ENCODE measurements around the gene MEX3C. TPM values are rescaled to one million over a fixed set of nuclear protein-coding genes. Genes with fewer than 3 reads are reported as not detected.

MEX3C gene
- polyA plus RNA-seq, 1 of the 3 experiments (the other 2 are of a cell fraction), result 25.1 TPM

- H3K9ac ChIP-seq, result no peak overlapping the region
- H3K9me3 ChIP-seq, result no peaks in the 10 kb centered on the region
- H4K20me1 ChIP-seq (ENCODE audit: insufficient read depth), result peaks cover 6% of the 10 kb centered on the region; the same call in 1 of the 2 replicates
- peaks cover 0 to 4% of the 10 kb centered on the region in 2 experiments for H3K36me3 ChIP-seq (replicated peaks in 1 of 2; ENCODE audit: control insufficient read depth in 1 of 2, insufficient read depth in 2 of 2, low read length in 1 of 2)
- no peak overlapping the region for H3K27ac ChIP-seq (ENCODE audit: low read depth in 2 of 2, low read length in 1 of 2)
- H3K4me3 ChIP-seq (ENCODE audit: low read depth in 2 of 2, low read length in 1 of 2), result no peak overlapping the region
- no peaks in the 10 kb centered on the region for H3K9me2 ChIP-seq
- WGBS (ENCODE audit: low lambda C conversion rate), result no CpG with 5 or more reads among the region's 2 CpGs
- no peaks in the 10 kb centered on the region; the same call in 1 of the 2 replicates for H3K79me2 ChIP-seq (ENCODE audit: insufficient read depth)
- no peak for TF ChIP-seq NRF1 (IDR thresholded peaks at IDR 0.05; ENCODE audit: low read depth, low read length)
- no peak overlapping the region for H2AFZ ChIP-seq (ENCODE audit: low read depth)
- H3K4me2 ChIP-seq, result no peak overlapping the region
- POLR2A ChIA-PET, result no interaction called here
- H3F3A ChIP-seq (replicated peaks; ENCODE audit: insufficient read depth), result no peaks in the 10 kb centered on the region
- DNase-seq, result no peak
- H3K27me3 ChIP-seq (ENCODE audit: insufficient read depth), result no peaks in the 10 kb centered on the region
- H3K4me1 ChIP-seq (ENCODE audit: control insufficient read depth in 1 of 2, insufficient read depth in 2 of 2, low read depth in 1 of 2, low read length in 1 of 2), result no peaks in the 10 kb centered on the region; a peak in 1 of 4 replicates
- CTCF ChIA-PET, result no interaction called here
These were observed 32.7 kb downstream of the MEX3C start for GRCh38 chr18:51164761-51165281.

- ChIA-PET POLR2A (no interaction called here), CTCF (interaction anchor here (1.3 kb wide), 1 partner anchor 29 kb away, joined by 4 read pairs; no protein-coding TSS in a partner anchor)
- Histone ChIP-seq H3K4me1 (ENCODE audit: control insufficient read depth in 1 of 2, insufficient read depth in 2 of 2, low read depth in 1 of 2, low read length in 1 of 2) (no peaks in the 10 kb centered on the region; a peak in 1 of 4 replicates), H3K9ac (no peak overlapping the region), H3K27ac (ENCODE audit: low read depth in 2 of 2, low read length in 1 of 2) (no peak overlapping the region), H3K9me2 (no peaks in the 10 kb centered on the region), H3K27me3 (ENCODE audit: insufficient read depth) (no peaks in the 10 kb centered on the region), H3K79me2 (ENCODE audit: insufficient read depth) (no peaks in the 10 kb centered on the region; the same call in 1 of the 2 replicates), H3F3A (replicated peaks; ENCODE audit: insufficient read depth) (no peaks in the 10 kb centered on the region), H2AFZ (ENCODE audit: low read depth) (no peak overlapping the region), H3K9me3 (no peaks in the 10 kb centered on the region), H4K20me1 (ENCODE audit: insufficient read depth) (0 out of 2 replicates have a peak, but pooled peaks cover 6% of the 10 kb centered on the region), H3K36me3 (replicated peaks in 1 of 2; ENCODE audit: control insufficient read depth in 1 of 2, insufficient read depth in 2 of 2, low read length in 1 of 2) (peaks cover 0 to 4% of the 10 kb centered on the region in 2 experiments), H3K4me3 (ENCODE audit: low read depth in 2 of 2, low read length in 1 of 2) (no peak overlapping the region), H3K4me2 (no peak overlapping the region)
- no peak for DNase-seq
- TF ChIP-seq RCOR1 (IDR thresholded peaks at IDR 0.05; ENCODE audit: low read length) (no peak), YY1 (IDR thresholded peaks at IDR 0.05; ENCODE audit: low read depth) (no peak), CHD2 (IDR thresholded peaks at IDR 0.05; ENCODE audit: low read length, partially characterized antibody) (no peak), FOXM1 (IDR thresholded peaks at IDR 0.05; ENCODE audit: low read depth) (no peak), USF2 (IDR thresholded peaks at IDR 0.05; ENCODE audit: borderline replicate concordance, low read depth, low read length) (no peak), REST (IDR thresholded peaks at IDR 0.05; ENCODE audit: low read depth, low read length) (no peak), SIN3A (IDR thresholded peaks at IDR 0.05; ENCODE audit: borderline replicate concordance, low read depth, low read length) (no peak), TCF12 (IDR thresholded peaks at IDR 0.05) (no peak), EP300 (IDR thresholded peaks at IDR 0.05; ENCODE audit: borderline replicate concordance in 1 of 2, low read depth in 1 of 2, low read length in 1 of 2) (no peak), POLR2AphosphoS5 (IDR thresholded peaks at IDR 0.05; ENCODE audit: low read depth, low read length) (no peak), TEAD4 (IDR thresholded peaks at IDR 0.05; ENCODE audit: borderline replicate concordance, insufficient read depth) (no peak)
- TF ChIP-seq, protein P1, sequence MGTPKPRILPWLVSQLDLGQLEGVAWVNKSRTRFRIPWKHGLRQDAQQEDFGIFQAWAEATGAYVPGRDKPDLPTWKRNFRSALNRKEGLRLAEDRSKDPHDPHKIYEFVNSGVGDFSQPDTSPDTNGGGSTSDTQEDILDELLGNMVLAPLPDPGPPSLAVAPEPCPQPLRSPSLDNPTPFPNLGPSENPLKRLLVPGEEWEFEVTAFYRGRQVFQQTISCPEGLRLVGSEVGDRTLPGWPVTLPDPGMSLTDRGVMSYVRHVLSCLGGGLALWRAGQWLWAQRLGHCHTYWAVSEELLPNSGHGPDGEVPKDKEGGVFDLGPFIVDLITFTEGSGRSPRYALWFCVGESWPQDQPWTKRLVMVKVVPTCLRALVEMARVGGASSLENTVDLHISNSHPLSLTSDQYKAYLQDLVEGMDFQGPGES (IDR thresholded peaks at IDR 0.05; ENCODE audit: low read depth, low read length), result no peak
- 90% methylated on average over 8 of the region's 8 CpGs for WGBS (ENCODE audit: low lambda C conversion rate)
These were observed 33.1 kb downstream of the MEX3C start for GRCh38 chr18:51164342-51164741.
